HCT116 (cell line): ENCODE data around the gene IL1F10. TPM values are rescaled to one million over a fixed set of nuclear protein-coding genes. Genes with fewer than 3 reads are reported as not detected.
"Not testable (repeated sequence)": the region's sequence is repeated elsewhere in the genome, so short reads cannot be mapped to it uniquely, and the experiment has no call there.

ENCODE experiments used
- ATAC-seq: fragments of 200-7000 bp; cut with Tn5 transposase; 2 replicates; pipeline ENCODE4 v1.9.1; 2020; ENCODE audit warnings: mild to moderate bottlenecking, moderate library complexity
- BruUV-seq: library from RNA; stranded (reverse); fragments of 400-500 nt; replicated peaks from 2 replicates; lab custom pipeline; 2021; lab: Mats Ljungman, UMichigan
- CTCF ChIA-PET: fragments of 300-600 bp; sonication (Branson Sonifier 250); formaldehyde crosslinking; loops from one replicate; lab custom pipeline; 2021; ENCODE audit warnings: antibody characterized with exemption; lab: Charles Lee
- POLR2A ChIA-PET: fragments of 300-600, 350-600 bp; sonication (Branson Sonifier 250); formaldehyde crosslinking; loops from one replicate; lab custom pipeline; 2021; ENCODE audit warnings: antibody characterized with exemption; lab: Charles Lee
- RAD21 ChIA-PET, 2 experiments: fragments of 300-600 bp; sonication (Branson Sonifier 250); formaldehyde crosslinking; loops; one replicate each; lab custom pipeline; 2023; ENCODE audit warnings: low total read pairs in 2 of 2; ENCODE audit not compliant: uncharacterized antibody in 2 of 2, unreplicated experiment in 2 of 2, low non-redundant PET in 1 of 2; lab: Charles Lee
- DNase-seq: peaks from one replicate; pipeline ENCODE4 v3.0.0-alpha.2; 2010; ENCODE audit warnings: low read depth, low spot score
- H2AFZ ChIP-seq: fragments of 200-600 bp; shearing (Covaris generic), sonication (generic); 2 replicates; pipeline ENCODE4 v1.6.1; 2017; ENCODE audit warnings: low read depth, mixed run types, mixed read lengths, antibody characterized with exemption, low read length; ENCODE audit not compliant: poor library complexity, severe bottlenecking
- H3K27ac ChIP-seq: 2 replicates; pipeline ENCODE4 v1.5.1; 2012; ENCODE audit warnings: low read depth, low read length
- H3K27me3 ChIP-seq: fragments of 200-600 bp; sonication (generic); 2 replicates; pipeline ENCODE4 v1.6.1; 2016; ENCODE audit warnings: mixed run types, low read length, mixed read lengths; ENCODE audit not compliant: insufficient read depth
- H3K36me3 ChIP-seq, 2 experiments: fragments of 200-500 bp in 1 of 2; fragments of 200-600 bp in 1 of 2; sonication (Bioruptor generic) in 1 of 2; sonication (generic) in 1 of 2; 2 replicates each; pipeline versions ENCODE4 v1.5.1 to v1.6.1; 2014 to 2016; ENCODE audit warnings: low read length in 2 of 2, inconsistent platforms in 1 of 2, mixed read lengths in 1 of 2, mixed run types in 1 of 2; ENCODE audit not compliant: insufficient read depth in 2 of 2, control insufficient read depth in 1 of 2
- H3K4me1 ChIP-seq, 2 experiments: fragments of 200-600 bp in 1 of 2; sonication (generic) in 1 of 2; 2 replicates each; pipeline versions ENCODE4 v1.5.1 to v1.6.1; 2012 to 2017; ENCODE audit warnings: low read length in 2 of 2, inconsistent platforms in 1 of 2, mild to moderate bottlenecking in 1 of 2, mixed read lengths in 1 of 2, mixed run types in 1 of 2, moderate library complexity in 1 of 2; ENCODE audit not compliant: insufficient read depth in 2 of 2, control insufficient read depth in 1 of 2
- H3K4me2 ChIP-seq: fragments of 200-600 bp; sonication (generic); 2 replicates; pipeline ENCODE4 v1.6.1; 2017; ENCODE audit warnings: mixed run types, low read length, mixed read lengths
- H3K4me3 ChIP-seq, 2 experiments: fragments of 200-600 bp in 1 of 2; sonication (generic) in 1 of 2; replicated peaks in 1 of 2; 2 replicates each; pipeline ENCODE4 v1.5.1; 2011 to 2016; ENCODE audit warnings: low read length in 2 of 2, control low read depth in 1 of 2, low read depth in 1 of 2, mild to moderate bottlenecking in 1 of 2, mixed read lengths in 1 of 2, mixed run types in 1 of 2
- H3K79me2 ChIP-seq: fragments of 200-600 bp; sonication (generic); 2 replicates; pipeline ENCODE4 v1.6.1; 2017; ENCODE audit warnings: mild to moderate bottlenecking, mixed run types, low read length, moderate library complexity, mixed read lengths; ENCODE audit not compliant: insufficient read depth
- H3K9ac ChIP-seq: fragments of 200-600 bp; sonication (generic); 2 replicates; pipeline ENCODE4 v1.6.1; 2016; ENCODE audit warnings: low read length, mixed read lengths
- H3K9me2 ChIP-seq: fragments of 200-600 bp; sonication (generic), shearing (Covaris generic); 2 replicates; pipeline ENCODE4 v1.6.1; 2017; ENCODE audit warnings: mixed run types, mild to moderate bottlenecking, moderate library complexity; ENCODE audit not compliant: insufficient read depth
- H3K9me3 ChIP-seq, 2 experiments: fragments of 200-500 bp in 1 of 2; fragments of 200-600 bp in 1 of 2; sonication (Bioruptor generic) in 1 of 2; sonication (generic) in 1 of 2; 2 replicates each; pipeline ENCODE4 v1.6.1; 2014 to 2017; ENCODE audit warnings: low read length in 2 of 2, mixed read lengths in 2 of 2, inconsistent platforms in 1 of 2, low read depth in 1 of 2, mild to moderate bottlenecking in 1 of 2, mixed run types in 1 of 2, moderate library complexity in 1 of 2; ENCODE audit not compliant: control insufficient read depth in 1 of 2, insufficient read depth in 1 of 2
- H4K20me1 ChIP-seq: fragments of 200-600 bp; sonication (generic), shearing (Covaris generic); 2 replicates; pipeline ENCODE4 v1.6.1; 2017; ENCODE audit warnings: mixed run types, mild to moderate bottlenecking, moderate library complexity; ENCODE audit not compliant: insufficient read depth
- CBX3 ChIP-seq: IDR thresholded peaks from 2 replicates; pipeline ENCODE4 v1.6.1; 2012; ENCODE audit warnings: low read depth
- CEBPB ChIP-seq: IDR thresholded peaks from 2 replicates; pipeline ENCODE4 v1.6.1; 2012; ENCODE audit warnings: low read depth
- EZH2 ChIP-seq: fragments of 200-600 bp; sonication (generic); IDR thresholded peaks from 2 replicates; pipeline ENCODE4 v1.6.1; 2017; ENCODE audit warnings: antibody characterized with exemption, mixed run types
- EZH2phosphoT487 ChIP-seq: fragments of 200-600 bp; IDR thresholded peaks from 2 replicates; pipeline ENCODE4 v1.6.1; 2018; ENCODE audit warnings: antibody characterized with exemption, borderline replicate concordance
- FOSL1 ChIP-seq: IDR thresholded peaks from 2 replicates; pipeline ENCODE4 v1.6.1; 2012; ENCODE audit warnings: low read depth
- POLR2AphosphoS5 ChIP-seq: IDR thresholded peaks from 2 replicates; pipeline ENCODE4 v1.6.1; 2011; ENCODE audit warnings: mild to moderate bottlenecking, low read depth, low read length, moderate library complexity
- RAD21 ChIP-seq: IDR thresholded peaks from 2 replicates; pipeline ENCODE4 v1.6.1; 2012; ENCODE audit warnings: low read depth, mild to moderate bottlenecking
- SIN3A ChIP-seq: IDR thresholded peaks from 2 replicates; pipeline ENCODE4 v1.6.1; 2012; ENCODE audit warnings: low read depth
- SP1 ChIP-seq: IDR thresholded peaks from 2 replicates; pipeline ENCODE4 v1.6.1; 2012; ENCODE audit warnings: low read depth
- SRF ChIP-seq: IDR thresholded peaks from 2 replicates; pipeline ENCODE4 v1.6.1; 2012; ENCODE audit warnings: low read depth
- YY1 ChIP-seq: IDR thresholded peaks from 2 replicates; pipeline ENCODE4 v1.6.1; 2011; ENCODE audit warnings: low read length, low read depth, moderate library complexity, mild to moderate bottlenecking; ENCODE audit not compliant: insufficient replicate concordance; ENCODE audit errors: extremely low read depth
- ZNF274 ChIP-seq: fragments of 200-500 bp; sonication (Bioruptor generic); IDR thresholded peaks from 2 replicates; pipeline ENCODE4 v1.6.1; 2014; ENCODE audit warnings: mild to moderate bottlenecking, low read depth, low read length, inconsistent platforms
- intact Hi-C: fragments of 100-400 bp; cut with micrococcal nuclease; formaldehyde crosslinking; loops from 2 replicates; pipeline ENCODE4 v1.10.0; 2022
- total RNA-seq: library from RNA; stranded (reverse); gene quantifications from one replicate; pipeline ENCODE4 v1.2.1, GENCODE V29; 2021; ENCODE audit not compliant: unreplicated experiment
- TF ChIP-seq, protein P1 (sequence below): IDR thresholded peaks from 2 replicates; pipeline ENCODE4 v1.6.1; 2012
- TF ChIP-seq, protein P2 (sequence below): IDR thresholded peaks from 2 replicates; pipeline ENCODE4 v1.6.1; 2012; ENCODE audit warnings: low read depth
- TF ChIP-seq, protein P3 (sequence below), 3 experiments: fragments of 200-600 bp in 1 of 3; sonication (generic) in 1 of 3; IDR thresholded peaks in 2 of 3; conservative IDR thresholded peaks in 1 of 3; 2 replicates each; pipeline ENCODE4 v1.5.1; 2012 to 2017; ENCODE audit warnings: low read depth in 2 of 3, low read length in 2 of 3, antibody characterized with exemption in 1 of 3, borderline replicate concordance in 1 of 3, control low read depth in 1 of 3, mild to moderate bottlenecking in 1 of 3, mixed read lengths in 1 of 3, mixed run types in 1 of 3, moderate library complexity in 1 of 3; ENCODE audit not compliant: insufficient read depth in 1 of 3

The IL1F10 gene
- total RNA-seq, 1 experiment from 2014 or later = not detected

DNA sequence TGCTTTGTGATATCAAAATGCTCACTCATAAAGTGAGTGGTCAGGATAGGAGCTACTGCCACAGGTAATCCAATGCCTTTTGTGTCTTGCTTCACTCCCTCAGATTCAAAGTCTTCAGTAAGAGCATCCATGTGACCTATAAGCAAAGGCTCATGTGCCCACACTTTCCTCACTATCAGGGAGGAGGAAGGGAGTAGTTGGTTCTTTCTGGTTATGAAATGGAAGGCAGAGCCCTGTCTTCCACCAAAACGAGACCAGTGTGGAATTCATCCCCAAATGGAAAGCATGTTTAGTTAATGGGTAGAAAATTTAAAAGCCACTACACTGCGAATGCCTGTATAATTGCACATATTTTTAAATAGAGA, 25.8 kb downstream of the IL1F10 start:
- no peaks in the 10 kb centered on the region for H3K79me2 ChIP-seq
- no peak for DNase-seq
- POLR2A ChIA-PET = no interaction called here
- H3K9ac ChIP-seq = no peak overlapping the region
- H3K27me3 ChIP-seq = no peaks in the 10 kb centered on the region; the same call in 1 of the 2 replicates
- CTCF ChIA-PET = interaction anchor here (0.6 kb wide), 1 partner anchor 45 kb away, joined by 3 read pairs; no protein-coding TSS in a partner anchor
- H3K4me1 ChIP-seq = no peaks in the 10 kb centered on the region
- no peaks in the 10 kb centered on the region for H3K9me3 ChIP-seq
- no peak overlapping the region for H3K4me3 ChIP-seq
- H3K27ac ChIP-seq = no peak overlapping the region
- no TSS peak for BruUV-seq
- TF ChIP-seq EZH2 = no peak
- TF ChIP-seq, protein P1, sequence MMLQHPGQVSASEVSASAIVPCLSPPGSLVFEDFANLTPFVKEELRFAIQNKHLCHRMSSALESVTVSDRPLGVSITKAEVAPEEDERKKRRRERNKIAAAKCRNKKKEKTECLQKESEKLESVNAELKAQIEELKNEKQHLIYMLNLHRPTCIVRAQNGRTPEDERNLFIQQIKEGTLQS = no peak
- TF ChIP-seq, protein P2, sequence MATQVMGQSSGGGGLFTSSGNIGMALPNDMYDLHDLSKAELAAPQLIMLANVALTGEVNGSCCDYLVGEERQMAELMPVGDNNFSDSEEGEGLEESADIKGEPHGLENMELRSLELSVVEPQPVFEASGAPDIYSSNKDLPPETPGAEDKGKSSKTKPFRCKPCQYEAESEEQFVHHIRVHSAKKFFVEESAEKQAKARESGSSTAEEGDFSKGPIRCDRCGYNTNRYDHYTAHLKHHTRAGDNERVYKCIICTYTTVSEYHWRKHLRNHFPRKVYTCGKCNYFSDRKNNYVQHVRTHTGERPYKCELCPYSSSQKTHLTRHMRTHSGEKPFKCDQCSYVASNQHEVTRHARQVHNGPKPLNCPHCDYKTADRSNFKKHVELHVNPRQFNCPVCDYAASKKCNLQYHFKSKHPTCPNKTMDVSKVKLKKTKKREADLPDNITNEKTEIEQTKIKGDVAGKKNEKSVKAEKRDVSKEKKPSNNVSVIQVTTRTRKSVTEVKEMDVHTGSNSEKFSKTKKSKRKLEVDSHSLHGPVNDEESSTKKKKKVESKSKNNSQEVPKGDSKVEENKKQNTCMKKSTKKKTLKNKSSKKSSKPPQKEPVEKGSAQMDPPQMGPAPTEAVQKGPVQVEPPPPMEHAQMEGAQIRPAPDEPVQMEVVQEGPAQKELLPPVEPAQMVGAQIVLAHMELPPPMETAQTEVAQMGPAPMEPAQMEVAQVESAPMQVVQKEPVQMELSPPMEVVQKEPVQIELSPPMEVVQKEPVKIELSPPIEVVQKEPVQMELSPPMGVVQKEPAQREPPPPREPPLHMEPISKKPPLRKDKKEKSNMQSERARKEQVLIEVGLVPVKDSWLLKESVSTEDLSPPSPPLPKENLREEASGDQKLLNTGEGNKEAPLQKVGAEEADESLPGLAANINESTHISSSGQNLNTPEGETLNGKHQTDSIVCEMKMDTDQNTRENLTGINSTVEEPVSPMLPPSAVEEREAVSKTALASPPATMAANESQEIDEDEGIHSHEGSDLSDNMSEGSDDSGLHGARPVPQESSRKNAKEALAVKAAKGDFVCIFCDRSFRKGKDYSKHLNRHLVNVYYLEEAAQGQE = no peak
- no peak for TF ChIP-seq CEBPB
- TF ChIP-seq, protein P3, sequence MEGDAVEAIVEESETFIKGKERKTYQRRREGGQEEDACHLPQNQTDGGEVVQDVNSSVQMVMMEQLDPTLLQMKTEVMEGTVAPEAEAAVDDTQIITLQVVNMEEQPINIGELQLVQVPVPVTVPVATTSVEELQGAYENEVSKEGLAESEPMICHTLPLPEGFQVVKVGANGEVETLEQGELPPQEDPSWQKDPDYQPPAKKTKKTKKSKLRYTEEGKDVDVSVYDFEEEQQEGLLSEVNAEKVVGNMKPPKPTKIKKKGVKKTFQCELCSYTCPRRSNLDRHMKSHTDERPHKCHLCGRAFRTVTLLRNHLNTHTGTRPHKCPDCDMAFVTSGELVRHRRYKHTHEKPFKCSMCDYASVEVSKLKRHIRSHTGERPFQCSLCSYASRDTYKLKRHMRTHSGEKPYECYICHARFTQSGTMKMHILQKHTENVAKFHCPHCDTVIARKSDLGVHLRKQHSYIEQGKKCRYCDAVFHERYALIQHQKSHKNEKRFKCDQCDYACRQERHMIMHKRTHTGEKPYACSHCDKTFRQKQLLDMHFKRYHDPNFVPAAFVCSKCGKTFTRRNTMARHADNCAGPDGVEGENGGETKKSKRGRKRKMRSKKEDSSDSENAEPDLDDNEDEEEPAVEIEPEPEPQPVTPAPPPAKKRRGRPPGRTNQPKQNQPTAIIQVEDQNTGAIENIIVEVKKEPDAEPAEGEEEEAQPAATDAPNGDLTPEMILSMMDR (IDR thresholded peaks at IDR 0.05 in 2 of 3, conservative IDR thresholded peaks at IDR 0.05 in 1 of 3; ENCODE audit: borderline replicate concordance in 1 of 3, insufficient read depth in 1 of 3, low read depth in 2 of 3, low read length in 2 of 3) = no peak
- TF ChIP-seq SIN3A = no peak
- no peak for TF ChIP-seq CBX3
- TF ChIP-seq YY1 = no peak
- TF ChIP-seq POLR2AphosphoS5 = no peak
- no peak for TF ChIP-seq FOSL1
- TF ChIP-seq ZNF274 = no peak
- no peak for TF ChIP-seq SRF
- TF ChIP-seq SP1 = no peak
- no peak for TF ChIP-seq RAD21
- no peak for TF ChIP-seq EZH2phosphoT487
- no peak overlapping the region for H2AFZ ChIP-seq
- no peaks in the 10 kb centered on the region for H3K9me2 ChIP-seq
- RAD21 ChIA-PET = no interaction called here
- no peak overlapping the region for H3K4me2 ChIP-seq
- intact Hi-C loops = no loop called here
- no peak for ATAC-seq
- H4K20me1 ChIP-seq = no peaks in the 10 kb centered on the region
- H3K36me3 ChIP-seq = no peaks in the 10 kb centered on the region

DNA sequence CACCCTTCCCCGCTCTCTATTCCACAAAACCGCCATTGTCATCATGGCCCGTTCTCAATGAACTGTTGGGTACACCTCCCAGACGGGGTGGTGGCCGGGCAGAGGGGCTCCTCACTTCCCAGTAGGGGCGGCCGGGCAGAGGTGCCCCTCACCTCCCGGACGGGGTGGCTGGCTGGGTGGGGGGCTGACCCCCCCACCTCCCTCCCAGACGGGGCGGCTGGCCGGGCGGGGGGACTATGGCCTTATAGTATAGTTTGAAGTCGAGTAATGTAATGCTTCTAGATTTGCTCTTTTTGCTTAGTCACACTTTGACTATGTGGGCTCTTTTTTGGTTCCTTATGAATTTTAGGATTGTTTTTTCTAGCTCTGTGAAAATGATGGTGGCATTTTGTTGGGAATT, 28.5 kb downstream of the IL1F10 start:
- intact Hi-C loops, H3K79me2 ChIP-seq, DNase-seq, H3K27me3 ChIP-seq, POLR2A ChIA-PET, H3K4me1 ChIP-seq, H3K4me2 ChIP-seq, BruUV-seq, H2AFZ ChIP-seq, H3K4me3 ChIP-seq, H3K9me3 ChIP-seq, ATAC-seq, H3K27ac ChIP-seq, CTCF ChIA-PET, H3K36me3 ChIP-seq, H3K9ac ChIP-seq, RAD21 ChIA-PET, H4K20me1 ChIP-seq, H3K9me2 ChIP-seq: not testable (repeated sequence)
